IPS-18c (cell line): ENCODE data around the gene CRB1.

Source experiments
- H3K4me3 ChIP-seq: 2 replicates; pipeline ENCODE4 v1.7.0; 2013; ENCODE audit warnings: low read depth, mild to moderate bottlenecking, low read length, moderate library complexity; ENCODE audit not compliant: insufficient read depth
- H3K9me3 ChIP-seq: one replicate; pipeline ENCODE4 v1.6.1; 2013; ENCODE audit warnings: mild to moderate bottlenecking, low read length, moderate library complexity; ENCODE audit not compliant: control insufficient read depth, insufficient read depth

The CRB1 gene

GRCh38 chr1:197515421-197515820 is 247.4 kb downstream of the CRB1 start:
- H3K4me3 ChIP-seq: no peak overlapping the region
- no peaks in the 10 kb centered on the region for H3K9me3 ChIP-seq

GRCh38 chr1:197519741-197520334 is 251.8 kb downstream of the CRB1 start:
- H3K9me3 ChIP-seq: no peaks in the 10 kb centered on the region
- H3K4me3 ChIP-seq: no peak overlapping the region

DNA sequence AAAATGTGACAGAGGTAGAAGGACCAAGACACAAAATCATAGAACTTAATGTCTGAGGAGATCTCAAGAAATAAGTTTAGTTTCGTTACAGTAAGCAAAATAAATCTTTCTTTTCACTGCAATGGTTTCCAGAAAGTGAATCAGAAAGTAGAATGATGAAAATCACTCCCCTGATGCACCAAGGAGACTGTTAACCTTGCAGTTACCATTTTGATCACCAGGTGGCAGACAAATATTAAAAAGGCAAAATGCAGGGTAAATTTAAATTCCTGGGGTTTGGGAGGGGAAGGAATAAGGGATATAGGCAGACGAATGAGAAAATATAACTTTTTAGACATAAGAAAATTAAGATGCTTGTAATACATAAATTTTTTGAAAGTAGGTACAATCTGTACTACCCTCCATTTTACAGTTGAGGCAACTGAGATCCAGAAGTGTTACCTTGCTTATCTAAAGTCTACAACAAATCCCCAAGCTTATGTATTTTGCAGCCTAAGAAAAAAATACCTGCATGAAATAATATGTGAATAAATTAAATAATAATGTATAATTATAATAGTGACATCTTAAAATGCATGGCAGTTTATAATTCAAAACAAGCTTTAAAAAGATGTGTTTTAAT is 253.2 kb downstream of the CRB1 start:
- no peak overlapping the region for H3K4me3 ChIP-seq
- no peaks in the 10 kb centered on the region for H3K9me3 ChIP-seq

DNA sequence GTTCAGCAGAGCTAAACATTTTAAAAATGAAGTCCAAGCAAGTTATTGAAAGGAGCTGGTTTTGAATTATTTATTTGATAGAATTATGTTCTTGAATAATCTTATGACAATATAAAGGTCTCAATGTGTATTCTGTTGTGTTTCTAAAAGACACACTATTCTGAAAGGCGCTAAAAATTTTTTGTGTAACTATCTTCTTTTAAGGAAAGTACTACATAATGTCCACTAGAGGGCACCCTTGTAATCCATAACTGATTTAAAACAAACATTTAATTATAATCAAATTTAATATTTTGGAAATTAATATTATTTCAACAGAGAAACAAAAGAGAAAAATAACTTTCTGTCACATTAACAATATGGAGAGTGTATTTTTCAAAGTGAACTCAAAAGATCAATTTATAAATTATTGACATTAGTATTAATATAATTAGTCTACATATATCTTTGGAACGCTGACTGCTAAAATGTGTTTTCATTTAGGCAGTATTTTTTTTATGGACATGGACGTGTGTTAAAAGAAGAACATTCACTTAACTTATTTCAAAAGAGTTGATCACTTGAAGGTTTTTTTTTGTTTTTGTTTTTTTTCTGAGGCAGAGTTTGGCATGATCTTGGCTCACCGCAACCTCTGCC is 258.8 kb downstream of the CRB1 start:
- no peaks in the 10 kb centered on the region for H3K9me3 ChIP-seq

More for the DNA sequence above, 258.8 kb downstream of the CRB1 start:
- H3K4me3 ChIP-seq: no peak overlapping the region
